Omental fat pad (tissue), 4 donors: ENCODE results near the gene RAB39A. TPM values are rescaled to one million over a fixed set of nuclear protein-coding genes. Genes with fewer than 3 reads are reported as not detected.
"Not testable (repeated sequence)": the region's sequence is repeated elsewhere in the genome, so short reads cannot be mapped to it uniquely, and the experiment has no call there.

Experiments used
- ATAC-seq: fragments of 150-250 bp; one replicate; pipeline ENCODE4 v1.9.1; 2016; ENCODE audit warnings: mild to moderate bottlenecking, moderate library complexity; ENCODE audit not compliant: low FRiP score
- DNase-seq: peaks from one replicate; pipeline ENCODE4 v3.0.0-alpha.2; 2019; ENCODE audit warnings: low spot score
- total RNA-seq, 4 donors: library from RNA; depleted of rRNA; stranded (reverse); fragments of >200 nt; gene quantifications; one replicate each; pipeline ENCODE4 v1.1.0, GENCODE V29; 2016
- TF ChIP-seq, protein P1 (sequence below), 3 donors: fragments of 450-650 bp; IDR thresholded peaks; one replicate each; pipeline ENCODE4 v1.5.1; 2016 to 2017; ENCODE audit warnings: antibody characterized with exemption in 3 of 3, mild to moderate bottlenecking in 3 of 3, moderate library complexity in 2 of 3

The RAB39A gene
- total RNA-seq, 4 donors from 2014 or later = 1.4 to 4.3 (median 2.5) TPM

DNA sequence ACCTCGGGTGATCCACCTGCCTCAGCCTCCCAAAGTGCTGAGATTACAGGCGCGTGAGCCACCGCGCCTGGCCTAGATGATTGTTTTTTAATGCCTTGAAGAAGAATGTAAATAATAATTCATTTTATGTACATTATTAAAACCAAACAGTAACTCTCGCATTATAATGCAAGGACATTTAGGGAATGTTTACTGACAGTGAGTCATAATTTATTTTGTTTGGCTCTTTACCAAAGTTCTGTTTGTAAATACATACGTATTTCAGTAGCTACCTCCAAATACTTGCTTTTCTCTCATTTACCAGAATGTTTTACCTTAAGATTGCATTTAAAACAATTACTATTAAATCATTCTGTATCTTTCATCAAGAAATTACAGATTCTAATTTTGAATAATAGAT is 3.0 kb downstream of the RAB39A start:
- DNase-seq (no peak), ATAC-seq (no peak)
- TF ChIP-seq, protein P1, sequence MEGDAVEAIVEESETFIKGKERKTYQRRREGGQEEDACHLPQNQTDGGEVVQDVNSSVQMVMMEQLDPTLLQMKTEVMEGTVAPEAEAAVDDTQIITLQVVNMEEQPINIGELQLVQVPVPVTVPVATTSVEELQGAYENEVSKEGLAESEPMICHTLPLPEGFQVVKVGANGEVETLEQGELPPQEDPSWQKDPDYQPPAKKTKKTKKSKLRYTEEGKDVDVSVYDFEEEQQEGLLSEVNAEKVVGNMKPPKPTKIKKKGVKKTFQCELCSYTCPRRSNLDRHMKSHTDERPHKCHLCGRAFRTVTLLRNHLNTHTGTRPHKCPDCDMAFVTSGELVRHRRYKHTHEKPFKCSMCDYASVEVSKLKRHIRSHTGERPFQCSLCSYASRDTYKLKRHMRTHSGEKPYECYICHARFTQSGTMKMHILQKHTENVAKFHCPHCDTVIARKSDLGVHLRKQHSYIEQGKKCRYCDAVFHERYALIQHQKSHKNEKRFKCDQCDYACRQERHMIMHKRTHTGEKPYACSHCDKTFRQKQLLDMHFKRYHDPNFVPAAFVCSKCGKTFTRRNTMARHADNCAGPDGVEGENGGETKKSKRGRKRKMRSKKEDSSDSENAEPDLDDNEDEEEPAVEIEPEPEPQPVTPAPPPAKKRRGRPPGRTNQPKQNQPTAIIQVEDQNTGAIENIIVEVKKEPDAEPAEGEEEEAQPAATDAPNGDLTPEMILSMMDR (IDR thresholded peaks at IDR 0.05) = no peak

DNA sequence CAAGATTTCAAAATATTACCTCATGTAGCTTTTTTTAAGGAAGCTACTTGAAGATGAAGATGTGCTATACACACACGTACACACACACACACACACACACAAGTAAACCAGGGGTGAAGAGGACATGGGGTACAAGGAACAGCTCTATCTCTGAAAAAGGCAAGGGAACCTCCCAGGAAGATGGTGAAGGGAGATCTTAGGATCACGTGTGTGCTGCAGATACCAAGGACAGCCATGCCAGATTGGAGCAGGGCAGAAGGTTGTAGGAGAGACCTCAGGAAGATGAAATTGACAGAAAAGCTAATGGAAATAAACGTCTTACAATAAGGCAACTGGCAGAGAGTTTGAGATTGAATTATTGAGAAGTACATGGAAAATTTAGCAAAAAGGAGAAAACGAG is 19.7 kb downstream of the RAB39A start:
- ATAC-seq (no peak), DNase-seq (no peak)
- TF ChIP-seq, protein P1 (IDR thresholded peaks at IDR 0.05) = no peak

DNA sequence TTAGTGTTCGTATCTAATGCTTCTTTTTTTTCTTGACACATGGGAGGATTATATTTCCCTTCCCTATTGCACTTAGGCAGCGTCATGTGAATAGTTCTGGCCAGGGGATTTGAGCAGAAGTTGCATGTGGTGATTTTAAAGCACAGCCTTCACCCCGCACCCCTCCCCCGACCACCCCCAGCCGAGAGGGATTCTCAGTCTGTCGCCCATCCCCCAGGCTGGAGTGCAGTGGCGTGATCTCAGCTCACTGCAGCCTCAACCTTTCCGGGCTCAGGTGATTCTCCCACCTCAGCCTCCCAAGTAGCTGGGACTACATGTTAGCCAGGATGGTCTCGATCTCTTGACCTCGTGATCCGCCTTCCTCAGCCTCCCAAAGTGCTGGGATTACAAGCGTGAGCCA is 20.1 kb downstream of the RAB39A start:
- not testable (repeated sequence) for ATAC-seq, DNase-seq

DNA sequence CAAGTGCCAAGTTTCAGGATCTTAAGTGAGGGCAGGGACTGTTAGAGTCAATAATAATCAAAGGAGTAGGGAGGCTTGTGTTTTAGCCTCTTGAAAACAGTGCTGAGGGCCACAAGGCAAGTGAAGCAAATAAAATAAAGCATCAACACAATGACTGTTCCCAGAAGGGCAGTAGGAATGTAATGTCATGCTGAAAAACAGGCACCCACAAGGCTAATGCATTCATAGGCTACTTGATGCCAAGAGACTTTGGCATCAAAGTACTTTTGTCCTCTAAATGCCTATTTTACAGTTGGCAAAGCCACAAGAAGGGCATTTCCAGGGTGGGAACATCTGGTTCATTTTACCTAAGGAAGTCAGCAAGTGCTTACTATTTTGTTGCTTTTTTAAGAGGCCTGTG is 22.9 kb downstream of the RAB39A start:
- TF ChIP-seq, protein P1 (IDR thresholded peaks at IDR 0.05) = no peak
- DNase-seq = no peak
- ATAC-seq = no peak

DNA sequence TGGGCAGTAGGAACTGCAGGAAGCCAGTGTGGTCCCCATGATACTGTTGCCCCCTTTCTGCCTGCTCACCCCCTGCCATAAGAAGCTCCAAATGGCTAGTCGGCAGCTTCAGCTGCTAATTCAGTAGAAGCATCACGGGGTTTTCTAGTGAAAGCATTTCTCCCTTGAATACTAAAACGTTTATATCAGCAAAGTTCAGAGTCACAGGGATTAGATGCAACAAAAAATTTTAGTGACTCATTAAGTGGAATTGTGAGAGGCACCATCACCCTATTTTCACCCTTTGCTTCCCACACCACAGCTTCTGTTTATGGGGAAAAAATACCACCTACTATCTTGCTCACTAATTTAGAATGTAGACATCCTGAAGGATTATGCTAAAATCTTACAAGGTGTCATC is 25.2 kb downstream of the RAB39A start:
- TF ChIP-seq, protein P1 (IDR thresholded peaks at IDR 0.05) = no peak
- DNase-seq (no peak), ATAC-seq (no peak)

DNA sequence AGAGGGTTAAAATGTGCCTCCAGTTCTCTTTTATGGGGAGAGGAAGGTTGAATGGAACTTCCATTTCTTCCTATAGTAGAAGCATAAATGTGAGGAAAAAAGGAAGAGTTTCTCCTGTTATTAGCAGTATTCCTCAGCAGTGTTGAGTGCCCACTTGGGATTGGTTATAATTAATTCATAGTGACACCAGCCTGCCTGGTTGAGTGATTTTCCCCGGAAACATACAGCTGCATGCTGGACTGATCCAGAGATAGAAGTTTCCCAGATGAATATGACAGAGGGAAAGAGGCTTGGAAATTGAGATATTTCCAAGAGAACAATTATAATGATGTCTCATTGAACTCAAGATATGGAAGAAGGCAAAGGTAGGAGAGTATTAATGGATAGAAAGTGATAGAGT is 28.3 kb downstream of the RAB39A start:
- ATAC-seq (no peak), DNase-seq (no peak)
- TF ChIP-seq, protein P1 (IDR thresholded peaks at IDR 0.05) = no peak

DNA sequence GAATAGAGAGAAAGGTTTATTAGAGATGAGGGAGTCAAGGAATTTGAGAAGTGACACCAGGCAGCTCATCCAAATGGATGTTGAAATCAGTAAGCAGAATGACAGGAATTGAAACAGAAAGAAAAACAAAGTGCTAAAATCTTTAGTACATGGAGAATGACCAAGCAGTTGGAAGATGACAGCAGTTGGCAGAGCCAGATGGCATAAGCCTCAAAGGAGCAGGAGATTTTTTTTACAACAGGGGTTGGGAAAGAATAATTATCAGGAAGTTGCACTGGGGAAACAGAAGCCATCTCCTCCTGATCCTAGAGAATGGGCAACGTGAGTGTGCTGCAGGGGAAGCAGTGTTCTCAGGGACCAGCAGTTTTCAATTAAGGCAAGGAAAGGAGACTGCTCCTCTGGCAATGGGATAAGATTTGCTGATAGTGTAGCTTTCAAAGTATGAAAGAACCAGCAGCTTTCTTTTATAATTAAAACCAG is 28.9 kb downstream of the RAB39A start:
- no peak for DNase-seq
- TF ChIP-seq, protein P1 (IDR thresholded peaks at IDR 0.05) = no peak

DNA sequence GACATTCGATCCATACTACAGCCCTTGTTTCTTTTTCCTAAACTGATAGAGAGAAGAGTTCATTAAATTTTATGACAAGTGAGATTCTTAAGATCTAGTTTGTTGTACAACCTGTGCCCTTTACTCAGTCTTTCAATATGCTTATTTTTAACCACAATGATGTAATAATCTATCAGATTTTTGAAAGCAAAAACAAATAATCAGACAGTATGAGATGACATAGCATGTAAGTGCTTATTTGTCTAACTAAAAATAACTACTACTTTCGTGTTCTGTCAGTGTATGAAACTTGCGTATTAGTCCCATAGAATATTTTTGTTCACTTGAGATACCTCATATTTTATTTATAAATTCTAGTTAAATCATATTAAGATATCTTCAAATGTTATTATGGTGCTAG is 33.2 kb downstream of the RAB39A start:
- ATAC-seq = no peak
- no peak for DNase-seq
- TF ChIP-seq, protein P1 (IDR thresholded peaks at IDR 0.05) = no peak

More for the DNA sequence above, 28.9 kb downstream of the RAB39A start:
- ATAC-seq = no peak
